HG02798 (cell line): ENCODE measurements around the gene TCEAL8.

Experiments used
- ATAC-seq: cut with Tn5 transposase; IDR thresholded peaks from one replicate; pipeline ENCODE4 v1.9.1; 2021; ENCODE audit warnings: mild to moderate bottlenecking; ENCODE audit not compliant: unreplicated experiment, poor library complexity

Gene TCEAL8

GRCh38 chrX:103215425-103215991 lies 39.4 kb downstream of the TCEAL8 start:
- ATAC-seq = peak; percentile 22

DNA sequence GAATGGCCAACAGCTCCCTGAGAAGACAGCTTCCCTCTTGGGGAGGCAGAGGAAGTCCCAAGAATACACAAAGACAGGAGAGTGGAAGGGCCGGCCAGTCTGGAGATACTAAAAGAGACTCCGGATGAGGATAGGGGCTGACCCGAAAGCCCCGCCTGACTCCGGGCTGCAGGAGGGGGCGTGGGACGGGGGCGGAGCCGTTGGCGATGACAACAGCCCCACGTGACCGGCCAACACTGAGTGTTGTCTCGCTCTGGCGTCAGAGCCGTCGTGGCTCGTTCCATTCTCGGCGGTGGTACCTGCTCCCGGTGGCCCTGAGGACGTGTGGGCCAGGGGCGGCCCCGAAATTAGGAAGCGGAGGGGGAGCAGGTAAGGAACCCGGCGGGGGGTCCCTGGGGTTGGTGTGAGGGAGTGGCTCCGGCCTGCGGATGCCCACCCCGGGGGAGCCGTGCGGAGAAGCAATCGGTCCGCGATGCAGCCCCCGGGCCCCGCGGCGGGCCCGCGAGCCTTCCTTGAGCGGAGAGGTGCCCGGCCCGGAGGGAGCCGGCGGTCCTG lies 40.0 kb downstream of the TCEAL8 start, which contains the start of gene BEX4:
BEX4 (plus strand) TSS at position 239 of the 555 bp plus-strand sequence. CDS start 1,046 bp downstream, outside the sequence.
- ATAC-seq = peak; percentile 98

DNA sequence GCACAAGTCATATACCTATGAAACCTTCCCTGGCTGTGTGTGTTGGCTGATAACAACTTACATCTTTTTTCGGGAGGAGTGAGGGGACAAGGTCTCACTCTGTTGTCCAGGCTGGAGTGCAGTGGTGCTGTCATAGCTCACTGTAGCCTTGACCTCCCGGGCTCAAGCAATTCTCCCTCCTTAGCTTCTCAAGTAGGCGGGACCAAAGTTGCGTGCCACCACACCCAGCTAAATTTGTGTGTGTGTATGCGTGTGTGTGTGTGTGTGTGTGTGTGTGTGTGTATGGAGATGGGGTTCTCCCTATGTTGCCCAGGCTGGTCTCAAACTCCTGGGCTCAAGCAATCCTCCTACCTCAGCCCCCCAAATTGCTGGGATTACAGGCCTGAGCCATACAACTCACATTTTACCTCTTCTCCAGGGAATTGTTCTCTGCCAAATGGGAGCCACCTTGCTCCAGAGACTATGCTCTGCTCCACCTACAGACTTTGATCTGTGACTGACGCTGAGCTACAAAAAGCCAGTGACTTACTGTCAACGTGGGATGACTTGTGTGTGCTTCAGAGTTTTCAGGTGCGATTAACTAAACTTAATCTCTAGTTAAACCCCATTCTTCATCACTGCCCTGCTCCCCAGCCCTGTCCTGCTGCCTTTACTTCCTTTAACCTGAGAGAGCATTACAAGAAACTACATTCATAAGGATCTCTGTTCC lies 42.1 kb downstream of the TCEAL8 start:
- no peak for ATAC-seq

GRCh38 chrX:103211012-103211715 lies 43.8 kb downstream of the TCEAL8 start:
- peak; percentile 30 for ATAC-seq

GRCh38 chrX:103210056-103210455 lies 44.9 kb downstream of the TCEAL8 start:
- ATAC-seq = no peak
